SK-N-MC (cell line): Measurements from ENCODE around the gene KBTBD6.
"Not testable (repeated sequence)": the region's sequence is repeated elsewhere in the genome, so short reads cannot be mapped to it uniquely, and the experiment has no call there.

Experiments used
- EZH2 ChIP-seq: fragments of 200-600 bp; sonication (generic); IDR thresholded peaks from one replicate; pipeline ENCODE4 v1.6.1; 2017; ENCODE audit warnings: antibody characterized with exemption
- FOXP2 ChIP-seq: optimal IDR thresholded peaks from 2 replicates; pipeline ENCODE3; 2011; ENCODE audit warnings: mild to moderate bottlenecking, moderate library complexity; ENCODE audit not compliant: insufficient read depth; ENCODE audit errors: extremely low read length, control extremely low read depth
- POLR2AphosphoS5 ChIP-seq: IDR thresholded peaks from 2 replicates; pipeline ENCODE4 v1.6.1; 2012; ENCODE audit warnings: mild to moderate bottlenecking, low read depth, low read length, borderline replicate concordance

GRCh38 chr13:41175576-41175975, 43.0 kb upstream of the KBTBD6 start:
- not testable (repeated sequence) for TF ChIP-seq EZH2, POLR2AphosphoS5, FOXP2
